OCI-LY3 (cell line): ENCODE data around the gene KLHL41.
"Not testable (repeated sequence)": the region's sequence is repeated elsewhere in the genome, so short reads cannot be mapped to it uniquely, and the experiment has no call there.

Experiments
- H2AFZ ChIP-seq: fragments of 200-600, 300-600 bp; shearing (Covaris generic); 2 replicates; pipeline ENCODE4 v1.6.0; 2014; ENCODE audit warnings: antibody characterized with exemption, low read depth, low read length
- H3K27ac ChIP-seq: fragments of 200-600, 300-600 bp; sonication (generic); 2 replicates; pipeline ENCODE4 v1.5.1; 2014; ENCODE audit warnings: mild to moderate bottlenecking, low read length, moderate library complexity, mixed read lengths
- H3K27me3 ChIP-seq: fragments of 200-600, 300-600 bp; sonication (generic); 2 replicates; pipeline ENCODE4 v1.6.1; 2014; ENCODE audit warnings: low read depth, low read length, mixed read lengths
- H3K36me3 ChIP-seq: fragments of 200-600, 300-600 bp; sonication (generic); replicated peaks from 2 replicates; pipeline ENCODE3; 2014; ENCODE audit warnings: low read depth, low read length, mixed read lengths
- H3K4me1 ChIP-seq: fragments of 300-600, 200-600 bp; sonication (generic); 2 replicates; pipeline ENCODE4 v1.6.1; 2014; ENCODE audit warnings: low read length, mixed read lengths
- H3K4me2 ChIP-seq: fragments of 200-600, 300-600 bp; sonication (generic); 2 replicates; pipeline ENCODE4 v1.6.1; 2014; ENCODE audit warnings: low read length, mixed read lengths
- H3K4me3 ChIP-seq: fragments of 300-600, 200-600 bp; sonication (generic); 2 replicates; pipeline ENCODE4 v1.5.1; 2014; ENCODE audit warnings: antibody characterized with exemption, mild to moderate bottlenecking, low read length, moderate library complexity
- H3K79me2 ChIP-seq: fragments of 300-600, 200-600 bp; shearing (Covaris generic); 2 replicates; pipeline ENCODE4 v1.6.1; 2014; ENCODE audit warnings: mild to moderate bottlenecking, low read length, mixed read lengths
- H3K9ac ChIP-seq: fragments of 300-600, 200-600 bp; shearing (Covaris generic); 2 replicates; pipeline ENCODE4 v1.6.0; 2014; ENCODE audit warnings: mild to moderate bottlenecking, low read length, moderate library complexity
- H3K9me3 ChIP-seq: fragments of 200-600, 300-600 bp; shearing (Covaris generic); 2 replicates; pipeline ENCODE4 v1.6.1; 2014; ENCODE audit warnings: low read length, mixed read lengths; ENCODE audit not compliant: insufficient read depth
- H4K20me1 ChIP-seq: fragments of 200-600, 300-600 bp; sonication (generic); 2 replicates; pipeline ENCODE4 v1.6.1; 2016; ENCODE audit warnings: low read length, mixed read lengths; ENCODE audit not compliant: insufficient read depth
- CTCF ChIP-seq: fragments of 200-600, 300-600 bp; sonication (generic); IDR thresholded peaks from 2 replicates; pipeline ENCODE4 v1.5.1; 2014; ENCODE audit warnings: antibody characterized with exemption, low read length, low read depth
- EZH2phosphoT487 ChIP-seq: fragments of 200-600 bp; shearing (Covaris generic); IDR thresholded peaks from 2 replicates; pipeline ENCODE4 v1.6.1; 2018; ENCODE audit warnings: antibody characterized with exemption, mixed run types, low read depth

The KLHL41 gene

GRCh38 chr2:169513094-169513493 lies 3.6 kb downstream of the KLHL41 start:
- no peak overlapping the region for H2AFZ ChIP-seq
- H3K4me3 ChIP-seq, result no peak overlapping the region
- no peaks in the 10 kb centered on the region for H3K9me3 ChIP-seq
- H4K20me1 ChIP-seq, result no peaks in the 10 kb centered on the region
- H3K27ac ChIP-seq, result no peak overlapping the region
- H3K9ac ChIP-seq, result no peak overlapping the region
- no peak for TF ChIP-seq CTCF
- no peak for TF ChIP-seq EZH2phosphoT487
- peaks cover 5% of the 10 kb centered on the region for H3K4me1 ChIP-seq
- no peaks in the 10 kb centered on the region for H3K79me2 ChIP-seq
- H3K27me3 ChIP-seq, result no peaks in the 10 kb centered on the region
- H3K4me2 ChIP-seq, result no peak overlapping the region
- H3K36me3 ChIP-seq, result no peaks in the 10 kb centered on the region

DNA sequence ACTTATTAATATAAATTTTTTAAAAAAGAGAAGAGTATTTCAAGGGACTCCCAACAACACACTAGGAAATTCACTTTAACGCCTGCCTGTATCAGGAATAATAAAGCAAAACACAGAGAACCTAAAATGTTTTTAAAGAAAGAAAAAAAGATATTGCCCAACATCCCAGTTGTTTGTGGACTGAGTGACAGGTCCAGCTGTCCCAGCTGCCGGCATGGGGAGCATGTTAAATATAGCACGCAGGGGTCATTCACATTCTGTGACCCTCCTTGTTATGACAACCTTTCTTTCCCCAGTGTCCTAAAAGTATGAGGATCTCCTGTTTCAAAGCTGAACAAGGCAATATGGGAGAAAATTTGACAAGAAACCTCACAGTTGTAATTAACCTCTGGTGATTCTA lies 4.4 kb downstream of the KLHL41 start:
- Histone ChIP-seq H3K27ac (no peak overlapping the region), H2AFZ (no peak overlapping the region), H3K4me3 (no peak overlapping the region), H3K36me3 (no peaks in the 10 kb centered on the region), H3K4me1 (peaks cover 5% of the 10 kb centered on the region), H3K9ac (no peak overlapping the region), H3K79me2 (no peaks in the 10 kb centered on the region), H3K4me2 (no peak overlapping the region), H3K27me3 (no peaks in the 10 kb centered on the region), H3K9me3 (no peaks in the 10 kb centered on the region), H4K20me1 (no peaks in the 10 kb centered on the region)
- no peak for TF ChIP-seq CTCF

GRCh38 chr2:169514758-169515157 lies 5.3 kb downstream of the KLHL41 start:
- not testable (repeated sequence) for H4K20me1 ChIP-seq, H3K27me3 ChIP-seq, H3K9ac ChIP-seq, H3K4me3 ChIP-seq, H3K9me3 ChIP-seq, H3K79me2 ChIP-seq, H3K36me3 ChIP-seq, H3K27ac ChIP-seq, H3K4me1 ChIP-seq, H3K4me2 ChIP-seq, H2AFZ ChIP-seq

GRCh38 chr2:169516488-169516995 lies 7.0 kb downstream of the KLHL41 start:
- not testable (repeated sequence) for H3K4me1 ChIP-seq, H4K20me1 ChIP-seq, H3K4me2 ChIP-seq, H3K79me2 ChIP-seq, H3K27me3 ChIP-seq, H2AFZ ChIP-seq, H3K9ac ChIP-seq, H3K36me3 ChIP-seq, H3K9me3 ChIP-seq, H3K27ac ChIP-seq, H3K4me3 ChIP-seq

DNA sequence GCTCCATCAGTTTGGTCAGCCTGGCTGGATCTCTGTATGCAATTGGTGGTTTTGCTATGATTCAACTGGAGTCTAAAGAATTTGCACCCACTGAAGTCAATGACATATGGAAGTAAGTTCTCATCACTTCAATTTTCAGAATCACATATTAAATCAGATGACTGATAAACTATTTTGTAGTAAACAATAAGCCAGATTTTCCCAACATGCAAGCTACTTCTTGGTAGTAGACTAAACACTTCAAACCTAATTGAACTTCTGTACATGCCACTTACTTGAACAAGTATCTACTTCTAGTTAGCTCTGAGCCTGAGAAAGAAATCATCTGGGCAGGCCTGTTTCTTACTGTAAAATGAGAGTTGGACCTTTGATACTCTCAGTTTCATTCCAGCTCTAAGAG lies 11.4 kb downstream of the KLHL41 start:
- Histone ChIP-seq H3K4me3 (no peak overlapping the region), H3K4me1 (no peaks in the 10 kb centered on the region), H3K27ac (no peak overlapping the region), H3K79me2 (no peaks in the 10 kb centered on the region), H4K20me1 (no peaks in the 10 kb centered on the region), H3K36me3 (no peaks in the 10 kb centered on the region), H3K4me2 (no peak overlapping the region), H3K9ac (no peak overlapping the region), H3K27me3 (no peaks in the 10 kb centered on the region), H2AFZ (no peak overlapping the region), H3K9me3 (no peaks in the 10 kb centered on the region)
- TF ChIP-seq CTCF (no peak), EZH2phosphoT487 (no peak)
